Embryonic facial prominence (tissue), 1 donor: ENCODE measurements around the gene RFX3.
"Not testable (repeated sequence)": the region's sequence is repeated elsewhere in the genome, so short reads cannot be mapped to it uniquely, and the experiment has no call there.

Experiments used
- DNase-seq: peaks from one replicate; pipeline ENCODE4 v3.0.0-alpha.2; 2016; ENCODE audit errors: extremely low spot score

The RFX3 gene

GRCh38 chr9:3359048-3359692 is 166.6 kb downstream of the RFX3 start:
- DNase-seq = no peak

- DNase-seq = no peak
Observed at GRCh38 chr9:3348169-3348568, 177.6 kb downstream of the RFX3 start.

- no peak for DNase-seq
Observed at GRCh38 chr9:3346549-3346948, 179.3 kb downstream of the RFX3 start.

GRCh38 chr9:3343671-3344070 is 182.1 kb downstream of the RFX3 start:
- no peak for DNase-seq

- no peak for DNase-seq
Observed at GRCh38 chr9:3342159-3342777, 183.5 kb downstream of the RFX3 start.

GRCh38 chr9:3337515-3338225 is 188.1 kb downstream of the RFX3 start:
- no peak for DNase-seq

- DNase-seq = no peak
Observed at GRCh38 chr9:3336951-3337350, 188.8 kb downstream of the RFX3 start.

- no peak for DNase-seq
Observed at GRCh38 chr9:3332802-3333201, 193.0 kb downstream of the RFX3 start.

GRCh38 chr9:3331801-3332200 is 194.0 kb downstream of the RFX3 start:
- no peak for DNase-seq

GRCh38 chr9:3330792-3331420 is 194.9 kb downstream of the RFX3 start:
- DNase-seq = no peak

GRCh38 chr9:3329361-3329760 is 196.4 kb downstream of the RFX3 start:
- DNase-seq = no peak

- DNase-seq = no peak
Observed at GRCh38 chr9:3323714-3324113, 202.1 kb downstream of the RFX3 start.

GRCh38 chr9:3321186-3321585 is 204.6 kb downstream of the RFX3 start:
- no peak for DNase-seq

- DNase-seq = not testable (repeated sequence)
Observed at GRCh38 chr9:3312595-3312994, 213.2 kb downstream of the RFX3 start.

GRCh38 chr9:3308609-3309008 is 217.2 kb downstream of the RFX3 start:
- no peak for DNase-seq

- not testable (repeated sequence) for DNase-seq
Observed at GRCh38 chr9:3304388-3304787, 221.4 kb downstream of the RFX3 start.

GRCh38 chr9:3299872-3300271 is 225.9 kb downstream of the RFX3 start:
- no peak for DNase-seq

GRCh38 chr9:3296536-3296935 is 229.3 kb downstream of the RFX3 start:
- DNase-seq = no peak

- no peak for DNase-seq
Observed at GRCh38 chr9:3292311-3292710, 233.5 kb downstream of the RFX3 start.

GRCh38 chr9:3290231-3290840 is 235.5 kb downstream of the RFX3 start:
- DNase-seq = no peak

- DNase-seq = no peak
Observed at GRCh38 chr9:3288686-3289085, 237.1 kb downstream of the RFX3 start.
